ENCODE data around the gene CAMTA1.

- TF ChIP-seq CTCF (tag by site-specific recombination; IDR thresholded peaks at IDR 0.05), result no peak
- TF ChIP-seq ZFP37 (tag by site-specific recombination; IDR thresholded peaks at IDR 0.05), result no peak
- TF ChIP-seq ZBTB10 (tag by site-specific recombination; IDR thresholded peaks at IDR 0.05), result no peak
- TF ChIP-seq, protein P1, sequence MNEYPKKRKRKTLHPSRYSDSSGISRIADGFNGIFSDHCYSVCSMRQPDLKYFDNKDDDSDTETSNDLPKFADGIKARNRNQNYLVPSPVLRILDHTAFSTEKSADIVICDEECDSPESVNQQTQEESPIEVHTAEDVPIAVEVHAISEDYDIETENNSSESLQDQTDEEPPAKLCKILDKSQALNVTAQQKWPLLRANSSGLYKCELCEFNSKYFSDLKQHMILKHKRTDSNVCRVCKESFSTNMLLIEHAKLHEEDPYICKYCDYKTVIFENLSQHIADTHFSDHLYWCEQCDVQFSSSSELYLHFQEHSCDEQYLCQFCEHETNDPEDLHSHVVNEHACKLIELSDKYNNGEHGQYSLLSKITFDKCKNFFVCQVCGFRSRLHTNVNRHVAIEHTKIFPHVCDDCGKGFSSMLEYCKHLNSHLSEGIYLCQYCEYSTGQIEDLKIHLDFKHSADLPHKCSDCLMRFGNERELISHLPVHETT (tag by site-specific recombination; IDR thresholded peaks at IDR 0.05), result no peak
Observed at GRCh38 chr1:7771823-7772299, 986.6 kb downstream of the CAMTA1 start.

Measured in HEK293 (cell line).